Cardiac muscle cell (in vitro differentiated cells and primary cell): Measurements from ENCODE around the gene ACOD1. TPM values are rescaled to one million over a fixed set of nuclear protein-coding genes. Genes with fewer than 3 reads are reported as not detected.
"Not testable (repeated sequence)": the region's sequence is repeated elsewhere in the genome, so short reads cannot be mapped to it uniquely, and the experiment has no call there.

Experiments
- DNase-seq, 2 donors: peaks; one replicate each; pipeline versions ENCODE4 v3.0.0 to v3.0.0-alpha.2; 2010 to 2017; ENCODE audit warnings: low read depth in 1 of 2, low spot score in 1 of 2
- H3K27ac ChIP-seq: fragments of 200-600 bp; sonication (generic); 2 replicates; pipeline ENCODE4 v1.5.1; 2016
- H3K27me3 ChIP-seq: fragments of 200-600 bp; sonication (generic); 2 replicates; pipeline ENCODE4 v1.6.0; 2016; ENCODE audit warnings: control low read depth
- H3K36me3 ChIP-seq: fragments of 200-600 bp; sonication (generic); 2 replicates; pipeline ENCODE4 v1.5.1; 2016; ENCODE audit warnings: control low read depth
- H3K4me1 ChIP-seq: fragments of 200-600 bp; sonication (generic); 2 replicates; pipeline ENCODE4 v1.8.1; 2017; ENCODE audit warnings: low read depth, mild to moderate bottlenecking, mixed run types
- H3K4me3 ChIP-seq: fragments of 200-600 bp; sonication (generic); 2 replicates; pipeline ENCODE4 v1.5.1; 2016; ENCODE audit warnings: mild to moderate bottlenecking
- H3K9me3 ChIP-seq: fragments of 200-600 bp; sonication (generic); 2 replicates; pipeline ENCODE4 v1.5.1; 2017; ENCODE audit warnings: low read depth, mild to moderate bottlenecking, control low read depth
- CTCF ChIP-seq: IDR thresholded peaks from 2 replicates; pipeline ENCODE4 v1.5.1; 2012; ENCODE audit warnings: low read depth, mild to moderate bottlenecking, low read length
- polyA plus RNA-seq: library from polyadenylated mRNA; unstranded; fragments of >200 nt; fragmentation: Nextera tagmentation; extraction: Ambion mirVana; gene quantifications from 2 replicates; pipeline ENCODE4 v1.2.1, GENCODE V29; 2016
- total RNA-seq: library from RNA; depleted of rRNA; stranded (reverse); fragments of >200 nt; gene quantifications from 2 replicates; pipeline ENCODE4 v1.2.3, GENCODE V29; 2016

ACOD1 gene
- total and polyA plus RNA-seq, 2 experiments from 2014 or later = not detected

- Histone ChIP-seq H3K4me1 (no peaks in the 10 kb centered on the region), H3K36me3 (no peaks in the 10 kb centered on the region), H3K9me3 (no peaks in the 10 kb centered on the region), H3K27ac (no peak overlapping the region), H3K27me3 (no peaks in the 10 kb centered on the region), H3K4me3 (no peak overlapping the region)
- DNase-seq = no peak
- TF ChIP-seq CTCF = no peak
These were observed 5.7 kb downstream of the ACOD1 start for GRCh38 chr13:76953968-76954367.

DNA sequence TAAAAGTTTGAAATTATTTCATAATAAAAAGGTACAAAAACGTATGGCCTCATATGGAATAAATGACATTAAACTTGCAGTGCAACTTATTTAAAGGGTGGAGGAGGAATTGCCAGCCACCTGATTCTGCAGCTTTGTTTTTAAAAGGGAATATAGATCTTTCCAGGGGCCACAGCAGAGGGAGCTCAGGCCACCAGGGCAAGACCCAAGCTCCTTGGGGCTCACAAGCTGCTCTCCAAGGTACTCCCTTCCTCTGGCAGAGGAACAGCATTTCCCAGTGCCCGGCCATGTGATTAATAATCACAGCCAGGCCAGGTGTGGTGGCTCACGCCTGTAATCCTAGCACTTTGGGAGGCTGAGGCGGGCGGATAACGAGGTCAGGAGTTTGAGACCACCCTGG is 6.2 kb downstream of the ACOD1 start:
- Histone ChIP-seq H3K9me3 (no peaks in the 10 kb centered on the region), H3K36me3 (no peaks in the 10 kb centered on the region), H3K4me3 (no peak overlapping the region), H3K27ac (no peak overlapping the region), H3K4me1 (no peaks in the 10 kb centered on the region), H3K27me3 (no peaks in the 10 kb centered on the region)
- peak in 1 of 2 donors; percentile 23 for DNase-seq
- TF ChIP-seq CTCF = no peak

DNA sequence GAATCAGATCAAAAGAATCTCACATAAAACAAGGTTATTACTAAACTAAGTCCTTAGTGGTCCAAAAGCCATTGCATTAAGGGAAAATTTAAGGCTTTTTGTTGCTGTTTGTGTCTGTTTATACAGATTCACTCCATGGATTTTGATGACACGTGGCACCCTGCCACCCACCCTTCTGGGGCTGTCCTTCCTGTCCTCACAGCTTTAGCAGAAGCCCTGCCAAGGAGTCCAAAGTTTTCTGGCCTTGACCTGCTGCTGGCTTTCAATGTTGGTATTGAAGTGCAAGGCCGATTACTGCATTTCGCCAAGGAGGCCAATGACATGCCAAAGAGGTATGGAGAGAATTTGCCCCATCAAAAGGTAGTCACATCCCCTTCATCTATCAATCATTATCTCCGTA is 6.9 kb downstream of the ACOD1 start:
- Histone ChIP-seq H3K36me3 (no peaks in the 10 kb centered on the region), H3K27me3 (no peaks in the 10 kb centered on the region), H3K9me3 (no peaks in the 10 kb centered on the region), H3K4me1 (no peaks in the 10 kb centered on the region), H3K4me3 (no peak overlapping the region), H3K27ac (no peak overlapping the region)
- DNase-seq = no peak
- TF ChIP-seq CTCF = no peak

- no peak overlapping the region for H3K4me3 ChIP-seq
- no peaks in the 10 kb centered on the region for H3K36me3 ChIP-seq
- DNase-seq = no peak
- H3K27me3 ChIP-seq = no peaks in the 10 kb centered on the region
- H3K9me3 ChIP-seq = no peaks in the 10 kb centered on the region
- H3K4me1 ChIP-seq = no peaks in the 10 kb centered on the region
- no peak for TF ChIP-seq CTCF
- no peak overlapping the region for H3K27ac ChIP-seq
These were observed 7.3 kb downstream of the ACOD1 start for GRCh38 chr13:76955661-76956060.

- Histone ChIP-seq H3K36me3 (no peaks in the 10 kb centered on the region), H3K9me3 (no peaks in the 10 kb centered on the region), H3K27me3 (no peaks in the 10 kb centered on the region), H3K4me1 (no peaks in the 10 kb centered on the region), H3K27ac (no peak overlapping the region), H3K4me3 (no peak overlapping the region)
- DNase-seq = no peak
- TF ChIP-seq CTCF = no peak
These were observed 10.6 kb downstream of the ACOD1 start for GRCh38 chr13:76958841-76959432.

- H3K4me1 ChIP-seq = not testable (repeated sequence)
These were observed 11.4 kb downstream of the ACOD1 start for GRCh38 chr13:76959734-76960133.

More at GRCh38 chr13:76959734-76960133, 11.4 kb downstream of the ACOD1 start:
- not testable (repeated sequence) for H3K4me3 ChIP-seq, H3K27ac ChIP-seq, H3K36me3 ChIP-seq, H3K27me3 ChIP-seq, DNase-seq, H3K9me3 ChIP-seq
